WTC11 (cell line): ENCODE measurements around the gene ELFN1. TPM values are rescaled to one million over a fixed set of nuclear protein-coding genes. Genes with fewer than 3 reads are reported as not detected.

ENCODE experiments used
- ATAC-seq: fragments of 200-7000 bp; cut with Tn5 transposase; 2 replicates; pipeline ENCODE4 v1.10.0; 2021; ENCODE audit warnings: mild to moderate bottlenecking, moderate library complexity
- CTCF ChIA-PET: fragments of 300-600 bp; sonication (Branson Sonifier 250); formaldehyde crosslinking; loops from one replicate; lab custom pipeline; 2021; ENCODE audit warnings: antibody characterized with exemption; lab: Charles Lee
- POLR2A ChIA-PET: fragments of 350-600 bp; sonication (Branson Sonifier 250); formaldehyde crosslinking; loops from one replicate; lab custom pipeline; 2021; ENCODE audit warnings: antibody characterized with exemption; lab: Charles Lee
- DNase-seq: peaks from one replicate; pipeline ENCODE4 v3.0.0; 2021; ENCODE audit warnings: low spot score
- H3K27ac Mint-ChIP-seq: 2 replicates; pipeline ENCODE4 v1.8.0; 2021; ENCODE audit warnings: mixed read lengths
- H3K27me3 Mint-ChIP-seq: 2 replicates; pipeline ENCODE4 v1.8.0; 2021; ENCODE audit warnings: low read depth, mild to moderate bottlenecking, moderate library complexity, mixed read lengths
- H3K36me3 Mint-ChIP-seq: 2 replicates; pipeline ENCODE4 v1.8.0; 2021; ENCODE audit warnings: mixed read lengths
- H3K4me1 Mint-ChIP-seq: 2 replicates; pipeline ENCODE4 v1.8.0; 2022; ENCODE audit warnings: mixed read lengths
- H3K4me3 Mint-ChIP-seq: 2 replicates; pipeline ENCODE4 v1.8.0; 2021; ENCODE audit warnings: mild to moderate bottlenecking, moderate library complexity, mixed read lengths
- H3K9me3 Mint-ChIP-seq: 2 replicates; pipeline ENCODE4 v1.8.0; 2021; ENCODE audit warnings: mixed read lengths
- ARID4B ChIP-seq: sonication (generic); formaldehyde crosslinking; IDR thresholded peaks from 2 replicates; pipeline ENCODE4 v1.8.0; 2023; ENCODE audit warnings: missing genetic modification reagents, mild to moderate bottlenecking, borderline replicate concordance
- CTCF ChIP-seq: fragments of 200-600 bp; IDR thresholded peaks from 2 replicates; pipeline ENCODE4 v1.8.0; 2022; ENCODE audit warnings: antibody characterized with exemption
- E2F5 ChIP-seq: sonication (generic); formaldehyde crosslinking; IDR thresholded peaks from 2 replicates; pipeline ENCODE4 v1.8.1; 2022; ENCODE audit warnings: mild to moderate bottlenecking, moderate library complexity, missing genetic modification reagents
- GTF2I ChIP-seq: fragments of 250-450 bp; sonication (Bioruptor Pico); conservative IDR thresholded peaks from 2 replicates; pipeline ENCODE4 v1.4.0; 2021; ENCODE audit warnings: mild to moderate bottlenecking
- IRF1 ChIP-seq: sonication (generic); formaldehyde crosslinking; IDR thresholded peaks from 2 replicates; pipeline ENCODE4 v1.8.0; 2023; ENCODE audit warnings: missing genetic modification reagents
- MYBL2 ChIP-seq: sonication (generic); formaldehyde crosslinking; IDR thresholded peaks from 2 replicates; pipeline ENCODE4 v1.8.1; 2023; ENCODE audit warnings: mild to moderate bottlenecking, moderate library complexity, missing genetic modification reagents
- STAT6 ChIP-seq: sonication (generic); formaldehyde crosslinking; conservative IDR thresholded peaks from 2 replicates; pipeline ENCODE4 v1.8.1; 2023; ENCODE audit warnings: mild to moderate bottlenecking, low read depth, missing genetic modification reagents, moderate library complexity
- USF1 ChIP-seq: sonication (generic); formaldehyde crosslinking; IDR thresholded peaks from 2 replicates; pipeline ENCODE4 v1.8.0; 2022; ENCODE audit warnings: mild to moderate bottlenecking, missing genetic modification reagents
- ZBTB43 ChIP-seq: sonication (generic); formaldehyde crosslinking; IDR thresholded peaks from 2 replicates; pipeline ENCODE4 v1.8.1; 2023; ENCODE audit warnings: mild to moderate bottlenecking, missing genetic modification reagents
- ZNF121 ChIP-seq: sonication (generic); formaldehyde crosslinking; IDR thresholded peaks from 2 replicates; pipeline ENCODE4 v1.8.0; 2023; ENCODE audit warnings: missing genetic modification reagents
- ZNF263 ChIP-seq: sonication (generic); formaldehyde crosslinking; IDR thresholded peaks from 2 replicates; pipeline ENCODE4 v1.8.1; 2022; ENCODE audit warnings: low read depth, mild to moderate bottlenecking, moderate library complexity, missing genetic modification reagents
- ZNF317 ChIP-seq: sonication (generic); formaldehyde crosslinking; IDR thresholded peaks from 2 replicates; pipeline ENCODE4 v1.8.1; 2023; ENCODE audit warnings: low read depth, mild to moderate bottlenecking, moderate library complexity, missing genetic modification reagents, borderline replicate concordance
- ZNF416 ChIP-seq: fragments of 250-450 bp; sonication (Bioruptor Pico); IDR thresholded peaks from 2 replicates; pipeline ENCODE4 v1.9.0; 2021; ENCODE audit warnings: mild to moderate bottlenecking, inconsistent platforms
- ZNF425 ChIP-seq: fragments of 250-450 bp; sonication (Bioruptor Pico); conservative IDR thresholded peaks from 2 replicates; pipeline ENCODE4 v1.9.0; 2021; ENCODE audit warnings: mild to moderate bottlenecking
- ZSCAN18 ChIP-seq: fragments of 250-450 bp; sonication (Bioruptor Pico); IDR thresholded peaks from 2 replicates; pipeline ENCODE4 v2.1.2; 2022; ENCODE audit warnings: mild to moderate bottlenecking, moderate library complexity
- total RNA-seq: library from RNA; stranded (reverse); gene quantifications from 3 replicates; pipeline ENCODE4 v1.2.3, GENCODE V29; 2021

The ELFN1 gene
- total RNA-seq, 1 experiment from 2014 or later: 4.6 TPM

- Mint-ChIP-seq H3K27ac (no peak overlapping the region), H3K4me3 (no peak overlapping the region), H3K27me3 (no peaks in the 10 kb centered on the region), H3K9me3 (no peaks in the 10 kb centered on the region), H3K4me1 (peaks cover 52% of the 10 kb centered on the region), H3K36me3 (no peaks in the 10 kb centered on the region)
- no peak for ATAC-seq
- ChIA-PET CTCF (interaction anchor here (1.0 kb wide), 1 partner anchor 8 kb away, joined by 7 read pairs; no protein-coding TSS in a partner anchor), POLR2A (no interaction called here)
- DNase-seq: no peak
- no peak for TF ChIP-seq ZNF263
- TF ChIP-seq GTF2I (CRISPR knock-in tag): no peak
- TF ChIP-seq IRF1 (CRISPR knock-in tag): no peak
- no peak for TF ChIP-seq ZNF425 (CRISPR knock-in tag)
- TF ChIP-seq ZSCAN18 (CRISPR knock-in tag): no peak
- TF ChIP-seq USF1 (CRISPR knock-in tag): no peak
- no peak for TF ChIP-seq ZNF317 (CRISPR knock-in tag)
- no peak for TF ChIP-seq STAT6 (CRISPR knock-in tag)
- no peak for TF ChIP-seq ARID4B (CRISPR knock-in tag)
- no peak for TF ChIP-seq ZNF416
- no peak for TF ChIP-seq MYBL2 (CRISPR knock-in tag)
- no peak for TF ChIP-seq CTCF
- no peak for TF ChIP-seq ZBTB43
- no peak for TF ChIP-seq ZNF121 (CRISPR knock-in tag)
- no peak for TF ChIP-seq E2F5
Observed at GRCh38 chr7:1717903-1718676, 48.0 kb downstream of the ELFN1 start.
